ENCODE measurements around the gene NPB.

The NPB gene

DNA sequence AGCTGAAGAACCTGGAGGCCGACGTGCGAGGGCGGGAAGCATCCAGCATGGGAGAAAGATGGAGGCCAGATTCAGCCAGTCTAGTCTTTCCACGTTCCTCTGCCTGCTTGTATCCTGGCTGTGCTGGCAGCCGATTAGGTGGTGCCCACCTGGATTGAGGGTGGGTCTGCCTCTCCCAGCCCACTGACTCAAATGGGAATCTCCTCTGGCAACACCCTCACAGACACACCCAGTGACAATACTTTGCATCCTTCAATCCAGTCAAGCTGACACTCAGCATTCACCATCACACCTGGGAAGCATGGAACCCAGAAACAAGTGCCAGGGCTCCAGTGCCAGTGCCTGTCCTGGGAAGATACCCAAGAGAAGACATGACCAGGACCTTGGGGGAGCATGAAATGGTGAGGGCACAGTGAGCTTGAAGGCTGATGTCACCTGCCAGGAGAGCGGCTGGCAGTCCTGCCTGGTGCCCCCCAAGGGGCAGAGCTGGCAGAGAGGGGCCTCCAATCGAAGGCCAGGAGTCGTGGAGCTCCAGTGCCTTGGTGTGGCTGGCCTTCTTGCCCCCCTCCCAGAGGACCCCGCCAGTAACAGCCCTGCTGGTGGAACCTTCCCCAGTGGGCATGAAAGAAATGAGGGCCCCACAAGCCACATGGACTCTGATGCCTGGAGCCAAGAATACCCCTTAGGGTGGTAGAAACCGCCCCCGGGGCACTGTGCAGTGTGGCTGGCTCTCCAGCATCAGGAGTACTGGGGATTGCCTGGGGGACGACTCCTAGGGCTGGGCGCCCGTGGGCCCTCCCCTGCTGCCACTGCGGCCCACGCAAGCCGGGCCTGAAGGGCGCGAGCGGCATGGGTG lies 643 bp upstream of the NPB start:
- Histone ChIP-seq H3K4me2 (ENCODE audit: low read length) (peak overlapping the region; percentile 25), H3K4me3 (ENCODE audit: low read length) (no peak overlapping the region), H2AK5ac (ENCODE audit: low read length) (no peak overlapping the region), H3K23ac (ENCODE audit: low read length) (peak overlapping the region; percentile 85), H3K4me1 (ENCODE audit: control insufficient read depth, low read depth, low read length) (no peaks in the 10 kb centered on the region), H3K79me1 (ENCODE audit: low read length) (no peaks in the 10 kb centered on the region), H3K4ac (ENCODE audit: low read depth, low read length) (no peak overlapping the region), H2BK15ac (replicated peaks; ENCODE audit: low read depth) (no peak overlapping the region), H4K5ac (ENCODE audit: low read length) (no peak overlapping the region), H2BK5ac (ENCODE audit: low read length) (no peak overlapping the region), H3K18ac (ENCODE audit: low read length) (no peak overlapping the region), H3K27me3 (ENCODE audit: insufficient read depth, low read length, poor library complexity) (no peaks in the 10 kb centered on the region), H4K8ac (ENCODE audit: low read depth, low read length) (no peak overlapping the region), H3K27ac (ENCODE audit: low read depth, low read length) (no peak overlapping the region), H3K36me3 (ENCODE audit: control insufficient read depth, insufficient read depth, low read length) (peaks cover 7% of the 10 kb centered on the region), H3K56ac (ENCODE audit: low read length) (peak overlapping the region; percentile 78), H3K79me2 (ENCODE audit: control insufficient read depth, insufficient read depth, low read length) (no peaks in the 10 kb centered on the region), H2BK120ac (ENCODE audit: low read depth, low read length) (no peak overlapping the region), H3K9ac (ENCODE audit: low read length) (peak overlapping the region; percentile 38)
- no CpG with 5 or more reads among the region's 21 CpGs for WGBS (ENCODE audit: extremely low coverage, insufficient coverage, low lambda C conversion rate)
- DNase-seq, result no peak

DNA sequence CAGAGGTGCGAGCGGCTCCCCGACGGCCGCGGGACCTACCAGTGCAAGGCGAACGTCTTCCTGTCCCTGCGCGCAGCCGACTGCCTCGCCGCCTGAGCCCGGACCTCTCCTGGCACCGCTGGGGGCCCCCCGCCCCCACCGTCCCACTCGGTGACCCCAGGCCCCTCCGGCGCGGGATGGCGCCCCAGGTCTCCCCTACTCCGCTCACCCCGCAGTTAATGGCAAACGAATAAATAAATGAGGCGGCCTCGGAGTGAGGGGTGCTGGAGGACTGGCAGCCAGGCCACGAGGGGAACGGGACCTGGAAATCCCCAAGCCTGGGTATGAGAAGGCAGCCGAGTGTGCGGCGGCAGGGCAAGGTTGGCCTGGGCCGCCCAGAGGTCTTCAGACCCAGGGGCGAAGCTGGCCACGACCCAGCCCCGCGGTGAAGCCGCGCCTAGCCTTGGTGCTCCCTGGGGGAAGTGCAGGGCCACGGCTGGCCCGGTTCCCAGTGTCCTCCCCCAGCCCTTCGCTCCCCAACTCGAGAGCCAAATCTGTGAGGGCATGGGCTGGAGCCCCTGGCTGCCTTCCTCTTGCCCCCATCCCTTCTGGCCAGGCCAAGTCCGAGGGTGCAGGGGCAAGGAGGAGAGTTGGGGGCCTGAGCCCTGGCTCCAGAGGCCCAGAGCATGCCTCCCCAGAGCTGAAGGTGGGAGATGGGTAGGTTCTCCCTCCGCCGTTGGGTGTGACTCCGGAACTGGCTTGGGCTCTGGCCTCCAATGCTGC lies 796 bp downstream of the NPB start:
- no peak overlapping the region for H3K18ac ChIP-seq (ENCODE audit: low read length)
- no peak overlapping the region for H4K8ac ChIP-seq (ENCODE audit: low read depth, low read length)
- no peak overlapping the region for H2BK120ac ChIP-seq (ENCODE audit: low read depth, low read length)
- H3K79me2 ChIP-seq (ENCODE audit: control insufficient read depth, insufficient read depth, low read length), result no peaks in the 10 kb centered on the region
- no peaks in the 10 kb centered on the region for H3K4me1 ChIP-seq (ENCODE audit: control insufficient read depth, low read depth, low read length)
- WGBS (ENCODE audit: extremely low coverage, insufficient coverage, low lambda C conversion rate), result no CpG with 5 or more reads among the region's 47 CpGs
- no peak overlapping the region for H3K4me3 ChIP-seq (ENCODE audit: low read length)
- H2BK15ac ChIP-seq (replicated peaks; ENCODE audit: low read depth), result no peak overlapping the region
- H3K9ac ChIP-seq (ENCODE audit: low read length), result peak overlapping the region; percentile 61
- H3K4me2 ChIP-seq (ENCODE audit: low read length), result no peak overlapping the region
- H3K23ac ChIP-seq (ENCODE audit: low read length), result no peak overlapping the region
- peaks cover 6% of the 10 kb centered on the region for H3K36me3 ChIP-seq (ENCODE audit: control insufficient read depth, insufficient read depth, low read length)
- no peak overlapping the region for H2AK5ac ChIP-seq (ENCODE audit: low read length)
- peak overlapping the region; percentile 78 for H3K56ac ChIP-seq (ENCODE audit: low read length)
- no peak overlapping the region for H3K27ac ChIP-seq (ENCODE audit: low read depth, low read length)
- H3K79me1 ChIP-seq (ENCODE audit: low read length), result no peaks in the 10 kb centered on the region
- no peak overlapping the region for H2BK5ac ChIP-seq (ENCODE audit: low read length)
- no peaks in the 10 kb centered on the region for H3K27me3 ChIP-seq (ENCODE audit: insufficient read depth, low read length, poor library complexity)
- no peak for DNase-seq
- no peak overlapping the region for H3K4ac ChIP-seq (ENCODE audit: low read depth, low read length)
- no peak overlapping the region for H4K5ac ChIP-seq (ENCODE audit: low read length)

GRCh38 chr17:81903415-81903831 lies 1.4 kb downstream of the NPB start:
- no peak overlapping the region for H3K18ac ChIP-seq (ENCODE audit: low read length)
- H3K27ac ChIP-seq (ENCODE audit: low read depth, low read length), result no peak overlapping the region
- H3K9ac ChIP-seq (ENCODE audit: low read length), result no peak overlapping the region
- H2BK15ac ChIP-seq (replicated peaks; ENCODE audit: low read depth), result no peak overlapping the region
- no peaks in the 10 kb centered on the region for H3K79me2 ChIP-seq (ENCODE audit: control insufficient read depth, insufficient read depth, low read length)
- DNase-seq, result no peak
- H3K4me1 ChIP-seq (ENCODE audit: control insufficient read depth, low read depth, low read length), result no peaks in the 10 kb centered on the region
- no peak overlapping the region for H3K23ac ChIP-seq (ENCODE audit: low read length)
- no peak overlapping the region for H3K4me2 ChIP-seq (ENCODE audit: low read length)
- H3K4me3 ChIP-seq (ENCODE audit: low read length), result no peak overlapping the region
- no peak overlapping the region for H3K56ac ChIP-seq (ENCODE audit: low read length)
- no peaks in the 10 kb centered on the region for H3K27me3 ChIP-seq (ENCODE audit: insufficient read depth, low read length, poor library complexity)
- H2BK120ac ChIP-seq (ENCODE audit: low read depth, low read length), result no peak overlapping the region
- H4K8ac ChIP-seq (ENCODE audit: low read depth, low read length), result no peak overlapping the region
- no peak overlapping the region for H2BK5ac ChIP-seq (ENCODE audit: low read length)
- H3K79me1 ChIP-seq (ENCODE audit: low read length), result no peaks in the 10 kb centered on the region
- no peak overlapping the region for H3K4ac ChIP-seq (ENCODE audit: low read depth, low read length)
- peaks cover 4% of the 10 kb centered on the region for H3K36me3 ChIP-seq (ENCODE audit: control insufficient read depth, insufficient read depth, low read length)
- H4K5ac ChIP-seq (ENCODE audit: low read length), result no peak overlapping the region
- no CpG with 5 or more reads among the region's 10 CpGs for WGBS (ENCODE audit: extremely low coverage, insufficient coverage, low lambda C conversion rate)
- H2AK5ac ChIP-seq (ENCODE audit: low read length), result no peak overlapping the region

- H3K79me1 ChIP-seq (ENCODE audit: low read length), result no peaks in the 10 kb centered on the region
These were observed 2.0 kb downstream of the NPB start for GRCh38 chr17:81903896-81904599.

DNA sequence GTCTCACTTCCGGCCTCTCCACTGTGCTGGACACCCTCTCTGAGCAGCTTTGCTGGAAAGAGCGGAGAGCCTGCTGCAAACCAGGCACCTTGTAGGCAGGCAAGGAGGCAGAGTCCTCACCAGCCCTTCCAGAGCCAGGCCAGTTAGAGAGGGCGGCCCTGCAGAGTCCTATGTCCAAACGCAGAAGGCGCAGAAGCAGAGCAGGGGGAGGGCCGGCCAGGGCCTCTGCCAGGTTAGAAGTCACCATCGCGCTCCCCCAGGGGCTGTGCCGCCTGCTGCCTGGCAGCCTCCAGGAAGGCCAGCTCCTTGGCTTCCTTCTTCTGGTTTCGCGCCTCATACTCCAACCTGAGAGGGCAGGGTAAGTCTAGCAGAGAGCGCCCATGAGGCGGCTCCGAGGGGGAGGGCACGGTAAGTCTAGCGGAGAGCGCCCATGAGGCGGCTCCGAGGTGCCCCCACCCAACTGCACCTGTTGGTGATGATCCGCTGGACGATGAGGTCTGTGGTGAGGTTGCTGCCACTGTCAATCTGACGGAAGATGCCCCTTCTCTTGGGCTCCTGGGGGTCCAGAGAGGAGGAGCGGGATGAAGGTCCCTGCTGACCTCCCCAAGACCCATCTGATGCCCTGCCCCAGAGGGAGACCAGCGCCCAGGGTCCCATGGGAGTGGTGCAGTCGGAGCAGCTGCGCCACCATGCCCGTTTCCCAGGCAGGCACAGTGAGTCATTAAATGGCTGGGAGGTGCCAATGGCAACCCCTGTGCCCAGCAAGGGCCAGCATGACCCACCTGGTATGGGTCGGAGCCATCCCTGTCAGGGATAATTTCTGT lies 2.8 kb downstream of the NPB start:
- Histone ChIP-seq H4K5ac (ENCODE audit: low read length) (no peak overlapping the region), H3K79me2 (ENCODE audit: control insufficient read depth, insufficient read depth, low read length) (no peaks in the 10 kb centered on the region), H3K27me3 (ENCODE audit: insufficient read depth, low read length, poor library complexity) (no peaks in the 10 kb centered on the region), H3K18ac (ENCODE audit: low read length) (no peak overlapping the region), H3K4me3 (ENCODE audit: low read length) (no peak overlapping the region), H3K36me3 (ENCODE audit: control insufficient read depth, insufficient read depth, low read length) (no peaks in the 10 kb centered on the region), H2BK5ac (ENCODE audit: low read length) (no peak overlapping the region), H3K23ac (ENCODE audit: low read length) (no peak overlapping the region), H2AK5ac (ENCODE audit: low read length) (no peak overlapping the region), H4K8ac (ENCODE audit: low read depth, low read length) (no peak overlapping the region), H3K27ac (ENCODE audit: low read depth, low read length) (no peak overlapping the region), H3K4me1 (ENCODE audit: control insufficient read depth, low read depth, low read length) (no peaks in the 10 kb centered on the region), H3K4ac (ENCODE audit: low read depth, low read length) (no peak overlapping the region), H2BK15ac (replicated peaks; ENCODE audit: low read depth) (no peak overlapping the region), H3K56ac (ENCODE audit: low read length) (no peak overlapping the region), H2BK120ac (ENCODE audit: low read depth, low read length) (no peak overlapping the region), H3K4me2 (ENCODE audit: low read length) (no peak overlapping the region), H3K9ac (ENCODE audit: low read length) (no peak overlapping the region), H3K79me1 (ENCODE audit: low read length) (no peaks in the 10 kb centered on the region)
- no peak for DNase-seq
- WGBS (ENCODE audit: extremely low coverage, insufficient coverage, low lambda C conversion rate), result no CpG with 5 or more reads among the region's 28 CpGs

More at GRCh38 chr17:81903896-81904599, 2.0 kb downstream of the NPB start:
- Histone ChIP-seq H3K79me2 (ENCODE audit: control insufficient read depth, insufficient read depth, low read length) (no peaks in the 10 kb centered on the region), H4K8ac (ENCODE audit: low read depth, low read length) (no peak overlapping the region), H2BK15ac (replicated peaks; ENCODE audit: low read depth) (no peak overlapping the region), H2BK120ac (ENCODE audit: low read depth, low read length) (no peak overlapping the region), H2AK5ac (ENCODE audit: low read length) (no peak overlapping the region), H2BK5ac (ENCODE audit: low read length) (no peak overlapping the region), H4K5ac (ENCODE audit: low read length) (no peak overlapping the region), H3K4me2 (ENCODE audit: low read length) (no peak overlapping the region), H3K4me1 (ENCODE audit: control insufficient read depth, low read depth, low read length) (no peaks in the 10 kb centered on the region), H3K4ac (ENCODE audit: low read depth, low read length) (no peak overlapping the region), H3K27ac (ENCODE audit: low read depth, low read length) (no peak overlapping the region), H3K36me3 (ENCODE audit: control insufficient read depth, insufficient read depth, low read length) (peaks cover 2% of the 10 kb centered on the region), H3K23ac (ENCODE audit: low read length) (no peak overlapping the region), H3K4me3 (ENCODE audit: low read length) (no peak overlapping the region), H3K27me3 (ENCODE audit: insufficient read depth, low read length, poor library complexity) (no peaks in the 10 kb centered on the region), H3K56ac (ENCODE audit: low read length) (no peak overlapping the region), H3K18ac (ENCODE audit: low read length) (no peak overlapping the region), H3K9ac (ENCODE audit: low read length) (no peak overlapping the region)
- DNase-seq, result no peak
- WGBS (ENCODE audit: extremely low coverage, insufficient coverage, low lambda C conversion rate), result no CpG with 5 or more reads among the region's 24 CpGs

Measured in mesendoderm (in vitro differentiated cells).